K562 (cell line): ENCODE data around the gene RARG. TPM values are rescaled to one million over a fixed set of nuclear protein-coding genes. Genes with fewer than 3 reads are reported as not detected.

Source experiments
- ARID1B ChIP-seq: fragments of 450-650 bp; IDR thresholded peaks from 2 replicates; pipeline ENCODE4 v1.6.1; 2016; ENCODE audit warnings: antibody characterized with exemption, mild to moderate bottlenecking, inconsistent platforms
- ATF1 ChIP-seq, 2 experiments: fragments of 450-650 bp in 1 of 2; IDR thresholded peaks; 2 replicates each; pipeline ENCODE4 v1.6.1; 2016; ENCODE audit warnings: missing compliant biosample characterization in 1 of 2, missing genetic modification characterization in 1 of 2
- HDGF ChIP-seq: fragments of 450-650 bp; IDR thresholded peaks from 2 replicates; pipeline ENCODE4 v1.6.1; 2016
- KAT8 ChIP-seq: fragments of 450-650 bp; IDR thresholded peaks from 2 replicates; pipeline ENCODE4 v1.6.1; 2016; ENCODE audit warnings: low read depth, mild to moderate bottlenecking
- RHOXF2B ChIP-seq: fragments of 250-450 bp; sonication (Bioruptor Pico); conservative IDR thresholded peaks from 2 replicates; pipeline ENCODE4 v1.5.1; 2021
- SAFB ChIP-seq: fragments of 200-400 bp; formaldehyde crosslinking; IDR thresholded peaks from 2 replicates; pipeline ENCODE4 v1.6.1; 2017; ENCODE audit warnings: low read depth, low read length, borderline replicate concordance
- polyA plus RNA-seq, 8 experiments: library from polyadenylated mRNA; depleted of rRNA in 4 of 8; stranded (reverse) in 5 of 8; unstranded in 3 of 8; fragments of >200 nt; fragmentation: Nextera tagmentation in 2 of 8; fragmentation: Illumina TruSeq in 1 of 8; extraction: Ambion mirVana in 2 of 8; extraction: Trizol in 1 of 8; gene quantifications; 2 replicates each; pipeline versions ENCODE4 v1.2.1 to v1.2.3, GENCODE V29; 2011 to 2014; ENCODE audit warnings: inconsistent platforms in 1 of 8, missing spikeins in 1 of 8
- total RNA-seq, 7 experiments: library from RNA; depleted of rRNA in 6 of 7; stranded (reverse); fragments of >200 nt in 6 of 7; fragmentation: Illumina TruSeq in 2 of 7; extraction: Trizol in 2 of 7; gene quantifications; 2 replicates each; pipeline versions ENCODE4 v1.2.1 to v1.2.3, GENCODE V29; 2011 to 2021; ENCODE audit warnings: low replicate concordance in 1 of 7
- TF ChIP-seq, protein P1 (sequence below): fragments of 250-450 bp; sonication (Bioruptor Pico); IDR thresholded peaks from 2 replicates; pipeline ENCODE4 v1.4.0; 2020
- TF ChIP-seq, protein P2 (sequence below): fragments of 450-650 bp; IDR thresholded peaks from 2 replicates; pipeline ENCODE4 v1.6.1; 2016; ENCODE audit warnings: mild to moderate bottlenecking, moderate library complexity
- TF ChIP-seq, protein P3 (sequence below): fragments of 450-650 bp; IDR thresholded peaks from one replicate; pipeline ENCODE4 v1.6.1; 2018; ENCODE audit warnings: mild to moderate bottlenecking, moderate library complexity; ENCODE audit not compliant: partially characterized antibody

RARG gene
- total and polyA plus RNA-seq, 9 of the 15 experiments (the other 6 are each of a cell fraction or from before 2014, with no cell fraction given): 0.18 to 7.6 (median 3.8) TPM

DNA sequence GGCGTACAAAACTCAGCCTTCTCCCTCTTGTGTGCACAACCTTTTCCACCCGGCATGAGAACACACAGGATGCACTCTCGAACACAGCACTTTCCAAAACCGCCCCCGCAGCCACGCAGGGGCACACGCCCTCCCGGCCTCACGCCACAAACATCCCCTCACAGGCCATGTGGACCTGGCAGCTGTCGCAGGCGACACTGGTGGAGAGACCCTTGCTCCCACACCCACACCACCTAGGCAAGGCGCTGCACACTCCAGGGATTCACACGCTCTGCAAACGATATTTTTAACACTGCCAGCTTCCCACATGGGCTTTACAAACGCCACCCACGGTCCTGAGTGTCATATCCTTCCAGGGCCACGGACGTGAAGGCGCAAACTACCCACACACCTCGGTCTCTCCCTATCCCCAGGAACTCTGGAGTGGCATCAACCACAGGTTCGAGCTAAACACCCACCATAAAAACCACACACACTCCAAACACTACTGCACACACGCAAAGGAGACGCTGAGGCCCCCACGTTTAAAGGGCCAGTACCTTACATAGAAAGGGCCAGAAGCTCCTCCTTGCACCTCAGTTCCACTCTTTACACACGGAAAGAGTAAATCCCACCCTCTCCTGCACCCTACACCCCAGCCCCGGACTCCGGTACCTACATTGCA lies 12.6 kb downstream of the RARG start (continued):
- TF ChIP-seq RHOXF2B (CRISPR knock-in tag) (no peak), ARID1B (peak; percentile 15; the same call in 1 of the 2 replicates), SAFB (peak; percentile 39; the same call in 1 of the 2 replicates), ATF1 (CRISPR knock-in tag; IDR thresholded peaks at IDR 0.05) (no peak), ATF1 (tag; IDR thresholded peaks at IDR 0.05) (peak; percentile 33; the same call in 1 of the 2 replicates), HDGF (no peak; the same call in 1 of the 2 replicates), KAT8 (no peak)
- TF ChIP-seq, protein P1, sequence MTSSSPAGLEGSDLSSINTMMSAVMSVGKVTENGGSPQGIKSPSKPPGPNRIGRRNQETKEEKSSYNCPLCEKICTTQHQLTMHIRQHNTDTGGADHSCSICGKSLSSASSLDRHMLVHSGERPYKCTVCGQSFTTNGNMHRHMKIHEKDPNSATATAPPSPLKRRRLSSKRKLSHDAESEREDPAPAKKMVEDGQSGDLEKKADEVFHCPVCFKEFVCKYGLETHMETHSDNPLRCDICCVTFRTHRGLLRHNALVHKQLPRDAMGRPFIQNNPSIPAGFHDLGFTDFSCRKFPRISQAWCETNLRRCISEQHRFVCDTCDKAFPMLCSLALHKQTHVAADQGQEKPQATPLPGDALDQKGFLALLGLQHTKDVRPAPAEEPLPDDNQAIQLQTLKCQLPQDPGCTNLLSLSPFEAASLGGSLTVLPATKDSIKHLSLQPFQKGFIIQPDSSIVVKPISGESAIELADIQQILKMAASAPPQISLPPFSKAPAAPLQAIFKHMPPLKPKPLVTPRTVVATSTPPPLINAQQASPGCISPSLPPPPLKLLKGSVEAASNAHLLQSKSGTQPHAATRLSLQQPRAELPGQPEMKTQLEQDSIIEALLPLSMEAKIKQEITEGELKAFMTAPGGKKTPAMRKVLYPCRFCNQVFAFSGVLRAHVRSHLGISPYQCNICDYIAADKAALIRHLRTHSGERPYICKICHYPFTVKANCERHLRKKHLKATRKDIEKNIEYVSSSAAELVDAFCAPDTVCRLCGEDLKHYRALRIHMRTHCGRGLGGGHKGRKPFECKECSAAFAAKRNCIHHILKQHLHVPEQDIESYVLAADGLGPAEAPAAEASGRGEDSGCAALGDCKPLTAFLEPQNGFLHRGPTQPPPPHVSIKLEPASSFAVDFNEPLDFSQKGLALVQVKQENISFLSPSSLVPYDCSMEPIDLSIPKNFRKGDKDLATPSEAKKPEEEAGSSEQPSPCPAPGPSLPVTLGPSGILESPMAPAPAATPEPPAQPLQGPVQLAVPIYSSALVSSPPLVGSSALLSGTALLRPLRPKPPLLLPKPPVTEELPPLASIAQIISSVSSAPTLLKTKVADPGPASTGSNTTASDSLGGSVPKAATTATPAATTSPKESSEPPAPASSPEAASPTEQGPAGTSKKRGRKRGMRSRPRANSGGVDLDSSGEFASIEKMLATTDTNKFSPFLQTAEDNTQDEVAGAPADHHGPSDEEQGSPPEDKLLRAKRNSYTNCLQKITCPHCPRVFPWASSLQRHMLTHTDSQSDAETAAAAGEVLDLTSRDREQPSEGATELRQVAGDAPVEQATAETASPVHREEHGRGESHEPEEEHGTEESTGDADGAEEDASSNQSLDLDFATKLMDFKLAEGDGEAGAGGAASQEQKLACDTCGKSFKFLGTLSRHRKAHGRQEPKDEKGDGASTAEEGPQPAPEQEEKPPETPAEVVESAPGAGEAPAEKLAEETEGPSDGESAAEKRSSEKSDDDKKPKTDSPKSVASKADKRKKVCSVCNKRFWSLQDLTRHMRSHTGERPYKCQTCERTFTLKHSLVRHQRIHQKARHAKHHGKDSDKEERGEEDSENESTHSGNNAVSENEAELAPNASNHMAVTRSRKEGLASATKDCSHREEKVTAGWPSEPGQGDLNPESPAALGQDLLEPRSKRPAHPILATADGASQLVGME (CRISPR knock-in tag): no peak
- TF ChIP-seq, protein P2, sequence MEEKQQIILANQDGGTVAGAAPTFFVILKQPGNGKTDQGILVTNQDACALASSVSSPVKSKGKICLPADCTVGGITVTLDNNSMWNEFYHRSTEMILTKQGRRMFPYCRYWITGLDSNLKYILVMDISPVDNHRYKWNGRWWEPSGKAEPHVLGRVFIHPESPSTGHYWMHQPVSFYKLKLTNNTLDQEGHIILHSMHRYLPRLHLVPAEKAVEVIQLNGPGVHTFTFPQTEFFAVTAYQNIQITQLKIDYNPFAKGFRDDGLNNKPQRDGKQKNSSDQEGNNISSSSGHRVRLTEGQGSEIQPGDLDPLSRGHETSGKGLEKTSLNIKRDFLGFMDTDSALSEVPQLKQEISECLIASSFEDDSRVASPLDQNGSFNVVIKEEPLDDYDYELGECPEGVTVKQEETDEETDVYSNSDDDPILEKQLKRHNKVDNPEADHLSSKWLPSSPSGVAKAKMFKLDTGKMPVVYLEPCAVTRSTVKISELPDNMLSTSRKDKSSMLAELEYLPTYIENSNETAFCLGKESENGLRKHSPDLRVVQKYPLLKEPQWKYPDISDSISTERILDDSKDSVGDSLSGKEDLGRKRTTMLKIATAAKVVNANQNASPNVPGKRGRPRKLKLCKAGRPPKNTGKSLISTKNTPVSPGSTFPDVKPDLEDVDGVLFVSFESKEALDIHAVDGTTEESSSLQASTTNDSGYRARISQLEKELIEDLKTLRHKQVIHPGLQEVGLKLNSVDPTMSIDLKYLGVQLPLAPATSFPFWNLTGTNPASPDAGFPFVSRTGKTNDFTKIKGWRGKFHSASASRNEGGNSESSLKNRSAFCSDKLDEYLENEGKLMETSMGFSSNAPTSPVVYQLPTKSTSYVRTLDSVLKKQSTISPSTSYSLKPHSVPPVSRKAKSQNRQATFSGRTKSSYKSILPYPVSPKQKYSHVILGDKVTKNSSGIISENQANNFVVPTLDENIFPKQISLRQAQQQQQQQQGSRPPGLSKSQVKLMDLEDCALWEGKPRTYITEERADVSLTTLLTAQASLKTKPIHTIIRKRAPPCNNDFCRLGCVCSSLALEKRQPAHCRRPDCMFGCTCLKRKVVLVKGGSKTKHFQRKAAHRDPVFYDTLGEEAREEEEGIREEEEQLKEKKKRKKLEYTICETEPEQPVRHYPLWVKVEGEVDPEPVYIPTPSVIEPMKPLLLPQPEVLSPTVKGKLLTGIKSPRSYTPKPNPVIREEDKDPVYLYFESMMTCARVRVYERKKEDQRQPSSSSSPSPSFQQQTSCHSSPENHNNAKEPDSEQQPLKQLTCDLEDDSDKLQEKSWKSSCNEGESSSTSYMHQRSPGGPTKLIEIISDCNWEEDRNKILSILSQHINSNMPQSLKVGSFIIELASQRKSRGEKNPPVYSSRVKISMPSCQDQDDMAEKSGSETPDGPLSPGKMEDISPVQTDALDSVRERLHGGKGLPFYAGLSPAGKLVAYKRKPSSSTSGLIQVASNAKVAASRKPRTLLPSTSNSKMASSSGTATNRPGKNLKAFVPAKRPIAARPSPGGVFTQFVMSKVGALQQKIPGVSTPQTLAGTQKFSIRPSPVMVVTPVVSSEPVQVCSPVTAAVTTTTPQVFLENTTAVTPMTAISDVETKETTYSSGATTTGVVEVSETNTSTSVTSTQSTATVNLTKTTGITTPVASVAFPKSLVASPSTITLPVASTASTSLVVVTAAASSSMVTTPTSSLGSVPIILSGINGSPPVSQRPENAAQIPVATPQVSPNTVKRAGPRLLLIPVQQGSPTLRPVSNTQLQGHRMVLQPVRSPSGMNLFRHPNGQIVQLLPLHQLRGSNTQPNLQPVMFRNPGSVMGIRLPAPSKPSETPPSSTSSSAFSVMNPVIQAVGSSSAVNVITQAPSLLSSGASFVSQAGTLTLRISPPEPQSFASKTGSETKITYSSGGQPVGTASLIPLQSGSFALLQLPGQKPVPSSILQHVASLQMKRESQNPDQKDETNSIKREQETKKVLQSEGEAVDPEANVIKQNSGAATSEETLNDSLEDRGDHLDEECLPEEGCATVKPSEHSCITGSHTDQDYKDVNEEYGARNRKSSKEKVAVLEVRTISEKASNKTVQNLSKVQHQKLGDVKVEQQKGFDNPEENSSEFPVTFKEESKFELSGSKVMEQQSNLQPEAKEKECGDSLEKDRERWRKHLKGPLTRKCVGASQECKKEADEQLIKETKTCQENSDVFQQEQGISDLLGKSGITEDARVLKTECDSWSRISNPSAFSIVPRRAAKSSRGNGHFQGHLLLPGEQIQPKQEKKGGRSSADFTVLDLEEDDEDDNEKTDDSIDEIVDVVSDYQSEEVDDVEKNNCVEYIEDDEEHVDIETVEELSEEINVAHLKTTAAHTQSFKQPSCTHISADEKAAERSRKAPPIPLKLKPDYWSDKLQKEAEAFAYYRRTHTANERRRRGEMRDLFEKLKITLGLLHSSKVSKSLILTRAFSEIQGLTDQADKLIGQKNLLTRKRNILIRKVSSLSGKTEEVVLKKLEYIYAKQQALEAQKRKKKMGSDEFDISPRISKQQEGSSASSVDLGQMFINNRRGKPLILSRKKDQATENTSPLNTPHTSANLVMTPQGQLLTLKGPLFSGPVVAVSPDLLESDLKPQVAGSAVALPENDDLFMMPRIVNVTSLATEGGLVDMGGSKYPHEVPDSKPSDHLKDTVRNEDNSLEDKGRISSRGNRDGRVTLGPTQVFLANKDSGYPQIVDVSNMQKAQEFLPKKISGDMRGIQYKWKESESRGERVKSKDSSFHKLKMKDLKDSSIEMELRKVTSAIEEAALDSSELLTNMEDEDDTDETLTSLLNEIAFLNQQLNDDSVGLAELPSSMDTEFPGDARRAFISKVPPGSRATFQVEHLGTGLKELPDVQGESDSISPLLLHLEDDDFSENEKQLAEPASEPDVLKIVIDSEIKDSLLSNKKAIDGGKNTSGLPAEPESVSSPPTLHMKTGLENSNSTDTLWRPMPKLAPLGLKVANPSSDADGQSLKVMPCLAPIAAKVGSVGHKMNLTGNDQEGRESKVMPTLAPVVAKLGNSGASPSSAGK: peak; percentile 72
- TF ChIP-seq, protein P3, sequence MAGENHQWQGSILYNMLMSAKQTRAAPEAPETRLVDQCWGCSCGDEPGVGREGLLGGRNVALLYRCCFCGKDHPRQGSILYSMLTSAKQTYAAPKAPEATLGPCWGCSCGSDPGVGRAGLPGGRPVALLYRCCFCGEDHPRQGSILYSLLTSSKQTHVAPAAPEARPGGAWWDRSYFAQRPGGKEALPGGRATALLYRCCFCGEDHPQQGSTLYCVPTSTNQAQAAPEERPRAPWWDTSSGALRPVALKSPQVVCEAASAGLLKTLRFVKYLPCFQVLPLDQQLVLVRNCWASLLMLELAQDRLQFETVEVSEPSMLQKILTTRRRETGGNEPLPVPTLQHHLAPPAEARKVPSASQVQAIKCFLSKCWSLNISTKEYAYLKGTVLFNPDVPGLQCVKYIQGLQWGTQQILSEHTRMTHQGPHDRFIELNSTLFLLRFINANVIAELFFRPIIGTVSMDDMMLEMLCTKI: no peak
